ENCODE data around the gene FCRL5. TPM values are rescaled to one million over a fixed set of nuclear protein-coding genes. Genes with fewer than 3 reads are reported as not detected.

Gene FCRL5
- total and polyA plus RNA-seq, 2 donors (not counting 3 experiments of a cell fraction or from before 2014, with no cell fraction given): not detected

GRCh38 chr1:157509546-157510232 is 42.6 kb downstream of the FCRL5 start:
- Histone ChIP-seq H3K9ac (replicated peaks; ENCODE audit: extremely low read depth, insufficient read depth, low read length) (no peak overlapping the region), H3K27ac (ENCODE audit: insufficient read depth, low read depth, low read length) (no peak overlapping the region), H3K27me3 (ENCODE audit: control insufficient read depth in 2 of 2, insufficient read depth in 2 of 2, low read length in 2 of 2) (no peaks in the 10 kb centered on the region), H4K20me1 (replicated peaks; ENCODE audit: control insufficient read depth, extremely low read depth, insufficient read depth, low read length) (no peaks in the 10 kb centered on the region), H3K4me2 (ENCODE audit: insufficient read depth, low read length) (no peak overlapping the region), H3K4me1 (ENCODE audit: control insufficient read depth, extremely low read depth, insufficient read depth, low read length) (no peaks in the 10 kb centered on the region), H3K4me3 (replicated peaks in 1 of 3; ENCODE audit: insufficient read depth in 1 of 3, low read depth in 1 of 3, low read length in 3 of 3) (no peak overlapping the region), H2AFZ (ENCODE audit: low read depth, low read length) (no peak overlapping the region), H3K9me3 (replicated peaks; ENCODE audit: control insufficient read depth, insufficient read depth, low read length) (no peaks in the 10 kb centered on the region), H3K79me2 (ENCODE audit: control insufficient read depth, insufficient read depth, low read length) (no peaks in the 10 kb centered on the region), H3K9me1 (replicated peaks; ENCODE audit: control insufficient read depth, extremely low read depth, insufficient read depth, low read length) (no peaks in the 10 kb centered on the region), H3K36me3 (ENCODE audit: control insufficient read depth in 2 of 2, extremely low read depth in 1 of 2, insufficient read depth in 2 of 2, low read length in 2 of 2) (no peaks in the 10 kb centered on the region)
- FAIRE-seq (no peak), DNase-seq (ENCODE audit: low read depth, low spot score) (no peak)
- POLR2A ChIA-PET: no interaction called here
- dilution Hi-C loops (cut with MboI; ENCODE audit: extremely low pct_ligation_motif_present, low sequenced_read_pairs) (no loop called here), intact Hi-C loops (cut with micrococcal nuclease) (no loop called here)
- no TSS peak for BruUV-seq (replicated peaks)
- CTCF ChIA-PET: interaction anchor here (0.9 kb wide), 1 partner anchor 14 kb away, joined by 3 read pairs; no protein-coding TSS in a partner anchor
- TF ChIP-seq, protein P1, sequence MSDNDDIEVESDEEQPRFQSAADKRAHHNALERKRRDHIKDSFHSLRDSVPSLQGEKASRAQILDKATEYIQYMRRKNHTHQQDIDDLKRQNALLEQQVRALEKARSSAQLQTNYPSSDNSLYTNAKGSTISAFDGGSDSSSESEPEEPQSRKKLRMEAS (IDR thresholded peaks at IDR 0.05; ENCODE audit: insufficient read depth, insufficient read length): no peak
- no peak for TF ChIP-seq POLR2A (IDR thresholded peaks at IDR 0.05; ENCODE audit: low read depth, low read length)
- TF ChIP-seq GATA2 (IDR thresholded peaks at IDR 0.05; ENCODE audit: insufficient read depth, insufficient read length, low read depth, low read length): no peak
- TF ChIP-seq MYC (IDR thresholded peaks at IDR 0.05; ENCODE audit: low read depth, low read length): no peak
- no peak for TF ChIP-seq FOS (IDR thresholded peaks at IDR 0.05; ENCODE audit: borderline replicate concordance, insufficient read depth, low read length)
- TF ChIP-seq JUN (IDR thresholded peaks at IDR 0.05; ENCODE audit: borderline replicate concordance, insufficient read depth, insufficient read length, low read depth): no peak
- TF ChIP-seq POLR2AphosphoS5 (IDR thresholded peaks at IDR 0.05; ENCODE audit: insufficient read depth, low read depth, low read length): no peak
- no peak for TF ChIP-seq EZH2 (IDR thresholded peaks at IDR 0.05; ENCODE audit: borderline replicate concordance, low read depth, low read length, severe bottlenecking)
- TF ChIP-seq CTCF (IDR thresholded peaks at IDR 0.05; ENCODE audit: extremely low read depth in 1 of 2, insufficient read depth in 1 of 2, low read depth in 1 of 2, low read length in 2 of 2): no peak
